Epithelial cell of esophagus (primary cell): Measurements from ENCODE around the gene BTNL3.

Source experiments
- DNase-seq: peaks from one replicate; pipeline ENCODE4 v3.0.0; 2010; ENCODE audit warnings: low read depth
- H3K4me3 ChIP-seq: 2 replicates; pipeline ENCODE4 v1.5.1; 2011; ENCODE audit warnings: mild to moderate bottlenecking, low read length, control low read depth
- CTCF ChIP-seq: IDR thresholded peaks from 2 replicates; pipeline ENCODE4 v1.5.1; 2011; ENCODE audit warnings: low read depth, mild to moderate bottlenecking, low read length, control low read depth, inconsistent platforms; ENCODE audit not compliant: insufficient read depth; ENCODE audit errors: missing control alignments

BTNL3 gene

GRCh38 chr5:181047921-181048320 is 59.3 kb downstream of the BTNL3 start:
- TF ChIP-seq CTCF, result no peak
- DNase-seq, result no peak
- H3K4me3 ChIP-seq, result no peak overlapping the region

- TF ChIP-seq CTCF, result no peak
- no peak overlapping the region for H3K4me3 ChIP-seq
- DNase-seq, result no peak
These were observed 61.4 kb downstream of the BTNL3 start for GRCh38 chr5:181050016-181050415.

- no peak for TF ChIP-seq CTCF
- DNase-seq, result no peak
- no peak overlapping the region for H3K4me3 ChIP-seq
These were observed 63.4 kb downstream of the BTNL3 start for GRCh38 chr5:181051841-181052671.

- peak overlapping the region; percentile 31 for H3K4me3 ChIP-seq
- peak; percentile 10 for DNase-seq
- TF ChIP-seq CTCF, result no peak
These were observed 64.2 kb downstream of the BTNL3 start for GRCh38 chr5:181052672-181053487.

GRCh38 chr5:181053488-181054121 is 65.0 kb downstream of the BTNL3 start:
- peak; percentile 3 for DNase-seq
- H3K4me3 ChIP-seq, result peak overlapping the region; percentile 31
- no peak for TF ChIP-seq CTCF

GRCh38 chr5:181054138-181054537 is 65.5 kb downstream of the BTNL3 start:
- no peak for DNase-seq
- H3K4me3 ChIP-seq, result no peak overlapping the region
- no peak for TF ChIP-seq CTCF
